ENCODE results near the gene INIP.
A peak's percentile ranks its signal among the peaks of the same experiment; 100 is the strongest.

INIP gene, protein sequence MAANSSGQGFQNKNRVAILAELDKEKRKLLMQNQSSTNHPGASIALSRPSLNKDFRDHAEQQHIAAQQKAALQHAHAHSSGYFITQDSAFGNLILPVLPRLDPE

GRCh38 chr9:112717661-112718331 lies at the start of gene INIP:
TSS of gene INIP (minus strand) at chr9:112718117. CDS start at chr9:112716485, 1,632 bp downstream.
- peak; percentile 97 for DNase-seq

DNA sequence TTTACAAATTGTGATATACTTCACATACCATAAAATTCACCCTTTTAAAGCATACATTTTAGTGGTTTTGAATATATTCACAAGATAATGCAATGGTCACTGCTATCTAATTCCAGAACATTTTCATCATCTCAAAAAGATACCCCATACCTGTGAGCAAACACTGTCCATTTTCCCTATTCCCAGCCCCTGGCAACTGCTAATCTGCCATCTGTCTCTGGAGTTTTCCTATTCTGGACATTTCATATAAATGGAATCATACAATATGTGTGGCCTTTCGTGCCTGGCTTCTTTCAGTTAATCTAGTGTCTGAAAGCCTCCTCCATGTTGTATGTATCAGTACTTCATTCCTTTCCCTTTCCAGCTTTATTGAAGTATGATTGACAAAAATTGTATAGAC lies 47.4 kb upstream of the INIP start:
- DNase-seq: no peak

GRCh38 chr9:112764837-112765236 lies 46.9 kb upstream of the INIP start:
- DNase-seq: no peak

- DNase-seq: no peak
Measured at GRCh38 chr9:112764344-112764743, 46.4 kb upstream of the INIP start.

- DNase-seq: no peak
Measured at GRCh38 chr9:112762726-112763518, 45.0 kb upstream of the INIP start.

DNA sequence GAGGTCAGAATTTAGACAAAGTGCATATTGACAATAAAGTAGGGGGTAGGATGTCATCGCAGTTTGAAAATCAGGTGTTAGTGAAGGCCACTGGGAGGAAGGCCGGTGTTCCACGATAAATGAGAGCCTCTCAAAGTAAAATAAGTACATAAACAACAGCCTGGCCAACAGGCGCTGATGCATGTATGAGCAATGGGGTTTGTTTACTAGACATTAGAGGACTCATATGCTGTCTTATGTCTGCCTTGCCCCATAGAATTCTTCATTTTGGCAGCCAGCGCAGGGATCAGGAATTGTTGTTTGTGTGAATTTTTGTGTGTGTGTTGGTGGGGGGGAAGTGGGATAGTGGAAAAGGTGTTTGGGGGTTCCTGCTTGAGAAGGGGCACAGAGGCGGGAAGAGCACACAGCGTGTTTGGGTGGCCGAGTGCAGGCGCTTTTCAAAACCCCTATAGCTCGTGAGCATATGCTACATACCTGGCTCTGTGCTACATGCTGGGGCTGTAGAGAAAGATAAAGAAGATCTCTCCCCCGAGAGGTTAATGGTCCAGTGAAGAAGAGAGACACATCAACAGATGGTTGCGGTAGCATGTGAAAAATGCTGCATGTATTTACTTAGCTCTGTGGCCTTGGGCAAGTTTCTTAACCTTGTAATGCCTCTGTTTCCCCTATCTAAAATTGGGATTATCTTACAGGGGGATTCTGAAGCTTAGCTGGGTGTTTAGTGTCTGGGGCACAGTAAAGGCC lies 44.2 kb upstream of the INIP start:
- DNase-seq: no peak

DNA sequence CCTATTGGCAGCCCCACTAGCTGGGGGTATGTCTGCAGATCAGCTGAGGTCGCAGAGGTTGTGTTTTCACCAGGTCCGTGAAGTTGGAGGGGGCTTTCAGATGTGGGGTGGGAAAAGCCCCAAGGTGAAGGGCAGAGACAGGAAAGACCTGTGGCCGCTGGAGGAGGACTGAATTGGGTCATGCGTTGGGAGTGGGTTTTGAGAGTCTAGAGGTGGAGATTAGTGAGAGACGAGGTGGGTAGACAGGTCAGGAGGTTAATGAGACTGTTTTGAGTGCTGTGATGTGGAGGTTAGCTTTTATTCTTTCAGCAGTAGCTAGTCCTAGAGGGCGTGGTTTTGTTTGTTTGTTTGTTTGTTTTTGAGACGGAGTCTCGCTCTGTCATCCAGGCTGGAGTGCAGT lies 42.9 kb upstream of the INIP start:
- no peak for DNase-seq

- no peak for DNase-seq
Measured at GRCh38 chr9:112757940-112758339, 40.0 kb upstream of the INIP start.

DNA sequence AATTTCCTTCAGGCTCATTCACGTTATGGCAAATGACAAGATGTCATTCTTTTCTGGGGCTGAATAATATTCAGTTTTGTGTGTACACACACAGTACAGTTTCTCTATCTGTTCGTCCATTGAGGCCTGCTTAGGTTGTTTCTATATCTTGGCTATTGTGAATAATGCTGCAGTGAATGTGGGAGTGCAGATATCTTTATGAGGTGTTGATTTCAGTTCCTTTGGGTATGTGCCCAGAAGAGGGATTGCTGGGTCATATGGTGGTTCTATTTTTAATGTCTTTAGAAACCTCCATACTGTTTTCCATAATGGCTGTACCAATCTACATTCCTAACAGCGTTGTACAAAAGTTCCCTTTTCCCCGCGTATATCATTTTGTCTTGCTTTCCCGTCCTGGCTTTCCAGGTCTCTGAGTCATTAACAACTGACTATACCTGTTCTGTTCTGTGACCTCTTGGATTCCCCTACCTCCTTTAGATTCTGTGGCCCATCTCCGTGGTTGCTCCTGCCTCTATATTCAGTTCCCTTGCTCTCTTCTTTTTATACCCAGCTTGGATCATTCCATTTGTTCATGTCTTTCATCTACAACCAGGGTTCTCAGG lies 39.5 kb upstream of the INIP start:
- DNase-seq: no peak

DNA sequence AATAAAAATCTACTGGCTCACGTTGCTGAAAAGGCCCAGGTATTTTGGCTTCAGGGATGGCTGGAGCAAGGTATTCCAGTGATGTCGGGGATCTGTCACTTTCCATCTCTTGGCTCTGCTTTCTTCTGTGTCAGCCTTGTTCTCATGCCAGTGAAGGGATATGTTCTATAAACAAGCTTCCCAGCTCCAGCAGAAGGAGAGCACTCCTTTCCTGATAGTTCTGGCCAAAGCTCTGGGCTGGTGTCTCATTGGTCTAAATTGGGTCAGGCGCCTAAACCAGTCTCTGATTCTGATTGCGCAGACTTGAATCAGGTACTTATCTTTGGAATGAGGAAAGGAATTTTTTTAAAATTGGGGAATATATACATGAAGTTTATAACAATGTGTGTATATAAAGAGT lies 37.8 kb upstream of the INIP start:
- DNase-seq: no peak

DNA sequence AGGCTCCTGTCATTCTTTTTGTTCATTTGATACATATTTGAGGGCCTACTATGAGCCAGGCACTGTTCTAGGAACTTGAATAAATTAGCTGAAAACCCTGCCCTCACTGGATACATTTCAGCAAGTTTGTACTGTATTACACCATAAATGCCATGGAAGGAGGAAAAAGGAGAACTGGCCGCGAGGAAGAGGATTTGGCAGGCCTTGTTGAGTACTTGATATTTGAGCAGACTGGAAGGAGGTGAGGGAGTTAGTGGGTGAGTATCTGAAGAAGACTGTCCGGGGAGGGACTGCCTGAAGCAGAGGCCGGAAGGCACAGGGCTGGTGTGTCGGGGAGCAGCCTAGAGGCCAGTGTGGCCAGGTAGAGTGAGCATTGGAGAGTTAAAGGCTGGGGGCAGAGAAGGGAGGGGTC lies 37.1 kb upstream of the INIP start:
- no peak for DNase-seq

DNA sequence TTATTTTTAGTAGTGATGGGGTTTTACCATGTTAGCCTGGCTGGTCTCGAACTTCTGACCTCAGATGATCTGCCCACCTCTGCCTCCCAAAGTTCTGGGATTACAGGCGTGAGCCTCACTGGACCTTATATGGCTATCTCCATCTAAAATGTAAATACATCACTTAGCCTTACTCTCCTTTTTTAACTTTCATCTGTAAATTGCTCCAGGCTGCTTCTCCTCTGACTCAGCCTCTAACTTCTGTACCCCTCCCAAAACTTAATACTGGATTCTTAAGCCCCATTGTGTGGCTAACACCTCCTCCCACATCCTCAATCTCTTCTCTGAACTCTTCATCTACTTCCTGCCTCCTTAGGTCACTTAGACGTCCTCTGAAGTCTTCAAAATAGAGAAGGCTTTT lies 36.7 kb upstream of the INIP start:
- peak; percentile 23 for DNase-seq

GRCh38 chr9:112753725-112754124 lies 35.8 kb upstream of the INIP start:
- DNase-seq: peak; percentile 9

DNA sequence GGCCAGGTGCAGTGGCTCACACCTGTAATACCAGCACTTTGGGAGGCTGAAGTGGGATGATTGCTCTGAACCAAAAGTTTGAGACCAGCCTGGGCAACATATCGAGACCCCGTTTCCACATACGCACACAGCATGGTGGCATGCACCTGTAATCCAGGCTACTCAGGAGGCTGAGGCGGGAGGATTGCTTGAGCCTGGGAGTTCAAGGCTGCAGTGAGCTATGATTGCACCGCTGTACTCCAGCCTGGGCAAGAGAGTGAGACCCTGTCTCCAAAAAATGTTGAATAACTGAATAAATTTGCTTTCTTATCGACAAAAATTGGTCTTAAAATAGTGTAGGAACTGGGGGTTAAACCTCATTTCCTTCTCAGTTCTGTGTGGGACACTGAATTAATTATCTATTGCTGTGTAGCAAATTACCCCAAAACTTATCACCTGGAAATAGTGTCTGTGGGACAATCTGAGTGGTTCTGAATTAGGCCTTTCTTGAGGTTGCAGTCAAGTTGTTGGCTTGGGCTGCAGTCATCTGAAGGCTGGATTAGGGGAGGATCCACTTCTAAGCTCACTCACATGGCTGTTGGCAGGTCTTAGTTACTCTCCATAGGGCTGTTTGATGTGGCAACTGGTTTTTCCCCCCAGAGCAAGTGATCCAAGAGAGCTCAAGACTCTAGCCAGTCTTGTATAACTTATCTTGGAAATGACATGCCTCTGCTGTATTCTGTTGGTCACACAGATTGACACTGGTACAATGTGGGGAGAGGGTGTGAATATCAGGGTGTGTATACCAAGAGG lies 34.6 kb upstream of the INIP start:
- DNase-seq: no peak

- DNase-seq: peak; percentile 32
Measured at GRCh38 chr9:112751056-112751795, 33.3 kb upstream of the INIP start.

DNA sequence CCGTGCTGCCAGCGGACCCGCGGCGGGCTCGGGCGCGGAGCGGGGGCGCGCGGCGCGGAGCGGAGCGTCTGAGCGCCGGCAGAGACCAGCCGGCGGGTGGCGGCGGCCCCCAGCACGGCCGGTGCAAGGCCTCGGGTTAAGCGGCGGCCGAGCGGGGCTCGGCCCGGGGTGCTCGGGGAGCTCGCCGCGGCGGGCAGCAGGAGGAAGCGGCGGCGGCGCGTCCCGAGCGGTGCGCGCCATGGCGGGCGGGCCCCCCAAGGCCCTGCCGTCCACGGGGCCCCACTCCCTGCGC lies 32.8 kb upstream of the INIP start:
- no peak for DNase-seq

DNA sequence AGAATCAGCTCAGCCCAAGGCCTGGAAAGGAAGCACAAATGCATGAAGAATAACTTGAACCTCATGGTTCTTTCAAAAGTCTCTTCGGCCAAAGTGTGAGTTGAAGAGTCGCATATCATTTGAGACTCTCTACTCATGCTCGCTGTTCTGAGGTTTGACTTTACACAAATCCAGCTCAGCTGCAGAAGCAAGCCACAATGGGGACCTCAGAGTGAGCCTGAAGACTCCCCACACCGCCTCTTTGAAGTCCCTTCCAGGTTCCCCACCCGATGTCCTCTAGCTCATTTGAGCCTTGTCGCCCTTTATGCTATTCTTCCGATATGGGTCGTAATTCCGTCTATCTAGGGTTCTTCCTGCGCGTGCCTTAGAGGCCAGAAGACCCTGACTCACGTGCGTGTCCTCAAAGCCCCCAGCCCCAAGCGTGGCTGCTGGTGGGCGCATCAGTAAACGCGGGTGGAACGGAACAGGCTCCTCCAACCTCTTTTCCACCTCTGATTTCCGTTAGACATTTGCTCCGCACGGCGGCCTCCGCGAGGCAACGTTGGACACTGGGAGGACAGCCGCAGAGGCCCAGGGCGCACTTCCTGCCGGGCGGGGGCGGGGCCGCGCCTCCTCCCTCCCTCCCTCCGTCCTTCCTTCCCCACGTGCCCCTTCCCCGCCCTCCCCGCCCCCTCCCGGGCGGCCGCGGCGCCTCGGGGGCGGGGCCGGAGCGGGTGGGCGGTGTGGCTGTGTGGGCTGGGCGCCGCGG lies 32.3 kb upstream of the INIP start, which contains the start of gene SNX30:
Gene SNX30 (plus strand): TSS at position 745 of the 748 bp plus-strand sequence. CDS start 242 bp downstream, outside the sequence.
- DNase-seq: peak; percentile 63

GRCh38 chr9:112747094-112747493 lies 29.2 kb upstream of the INIP start:
- DNase-seq: no peak

- DNase-seq: no peak
Measured at GRCh38 chr9:112744177-112744576, 26.3 kb upstream of the INIP start.

- no peak for DNase-seq
Measured at GRCh38 chr9:112743216-112743836, 25.4 kb upstream of the INIP start.
